Measurements from ENCODE around the gene KCNT2. TPM values are rescaled to one million over a fixed set of nuclear protein-coding genes. Genes with fewer than 3 reads are reported as not detected.

KCNT2 gene
- total and polyA plus RNA-seq, 4 donors, result 1.7 to 11.2 (median 6.8) TPM

- TF ChIP-seq, protein P1, sequence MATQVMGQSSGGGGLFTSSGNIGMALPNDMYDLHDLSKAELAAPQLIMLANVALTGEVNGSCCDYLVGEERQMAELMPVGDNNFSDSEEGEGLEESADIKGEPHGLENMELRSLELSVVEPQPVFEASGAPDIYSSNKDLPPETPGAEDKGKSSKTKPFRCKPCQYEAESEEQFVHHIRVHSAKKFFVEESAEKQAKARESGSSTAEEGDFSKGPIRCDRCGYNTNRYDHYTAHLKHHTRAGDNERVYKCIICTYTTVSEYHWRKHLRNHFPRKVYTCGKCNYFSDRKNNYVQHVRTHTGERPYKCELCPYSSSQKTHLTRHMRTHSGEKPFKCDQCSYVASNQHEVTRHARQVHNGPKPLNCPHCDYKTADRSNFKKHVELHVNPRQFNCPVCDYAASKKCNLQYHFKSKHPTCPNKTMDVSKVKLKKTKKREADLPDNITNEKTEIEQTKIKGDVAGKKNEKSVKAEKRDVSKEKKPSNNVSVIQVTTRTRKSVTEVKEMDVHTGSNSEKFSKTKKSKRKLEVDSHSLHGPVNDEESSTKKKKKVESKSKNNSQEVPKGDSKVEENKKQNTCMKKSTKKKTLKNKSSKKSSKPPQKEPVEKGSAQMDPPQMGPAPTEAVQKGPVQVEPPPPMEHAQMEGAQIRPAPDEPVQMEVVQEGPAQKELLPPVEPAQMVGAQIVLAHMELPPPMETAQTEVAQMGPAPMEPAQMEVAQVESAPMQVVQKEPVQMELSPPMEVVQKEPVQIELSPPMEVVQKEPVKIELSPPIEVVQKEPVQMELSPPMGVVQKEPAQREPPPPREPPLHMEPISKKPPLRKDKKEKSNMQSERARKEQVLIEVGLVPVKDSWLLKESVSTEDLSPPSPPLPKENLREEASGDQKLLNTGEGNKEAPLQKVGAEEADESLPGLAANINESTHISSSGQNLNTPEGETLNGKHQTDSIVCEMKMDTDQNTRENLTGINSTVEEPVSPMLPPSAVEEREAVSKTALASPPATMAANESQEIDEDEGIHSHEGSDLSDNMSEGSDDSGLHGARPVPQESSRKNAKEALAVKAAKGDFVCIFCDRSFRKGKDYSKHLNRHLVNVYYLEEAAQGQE (IDR thresholded peaks at IDR 0.05), result no peak
These were observed 119.7 kb downstream of the KCNT2 start (continued) for GRCh38 chr1:196488579-196488978.

DNA sequence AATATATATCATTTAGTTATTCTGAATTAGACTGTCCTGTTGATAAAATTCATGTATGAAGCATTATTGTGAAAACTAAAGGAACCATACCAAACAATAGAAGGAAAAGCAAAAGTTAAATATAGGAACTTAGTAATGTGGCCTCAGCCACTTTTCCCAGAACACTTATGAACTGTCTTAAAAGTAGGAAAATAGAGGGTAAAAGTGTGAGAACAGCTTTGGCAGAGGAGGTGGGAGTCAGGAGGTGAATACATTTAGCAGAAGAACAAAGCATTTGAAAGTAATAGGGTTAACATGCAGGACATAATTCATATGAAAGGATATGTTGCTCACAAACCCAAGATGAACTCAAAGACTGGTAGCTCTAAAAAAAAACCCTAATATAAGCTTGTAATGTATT is 121.9 kb downstream of the KCNT2 start:
- no peaks in the 10 kb centered on the region for H3K27me3 ChIP-seq (ENCODE audit: control insufficient read depth in 4 of 4, insufficient read depth in 4 of 4, low read length in 3 of 4)
- TF ChIP-seq RXRA (IDR thresholded peaks at IDR 0.05), result no peak
- no peak for TF ChIP-seq ZBTB33 (IDR thresholded peaks at IDR 0.05)
- no peak for TF ChIP-seq NR2F2 (IDR thresholded peaks at IDR 0.05)
- no peak for TF ChIP-seq YY1 (IDR thresholded peaks at IDR 0.05)
- TF ChIP-seq JUND (IDR thresholded peaks at IDR 0.05), result no peak
- TF ChIP-seq GABPA (IDR thresholded peaks at IDR 0.05 in 1 of 2, conservative IDR thresholded peaks at IDR 0.05 in 1 of 2), result no peak
- no peak for TF ChIP-seq HNF4G (IDR thresholded peaks at IDR 0.05)
- no peak for TF ChIP-seq CTCF (IDR thresholded peaks at IDR 0.05; ENCODE audit: low read depth, low read length, missing input control)
- TF ChIP-seq SP1 (IDR thresholded peaks at IDR 0.05), result no peak
- TF ChIP-seq HNF4A (conservative IDR thresholded peaks at IDR 0.05), result no peak
- TF ChIP-seq FOXA1 (IDR thresholded peaks at IDR 0.05), result no peak
- TF ChIP-seq, protein P2, sequence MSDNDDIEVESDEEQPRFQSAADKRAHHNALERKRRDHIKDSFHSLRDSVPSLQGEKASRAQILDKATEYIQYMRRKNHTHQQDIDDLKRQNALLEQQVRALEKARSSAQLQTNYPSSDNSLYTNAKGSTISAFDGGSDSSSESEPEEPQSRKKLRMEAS (IDR thresholded peaks at IDR 0.05), result no peak
- TF ChIP-seq EGR1 (IDR thresholded peaks at IDR 0.05; ENCODE audit: low read depth in 2 of 2), result no peak

DNA sequence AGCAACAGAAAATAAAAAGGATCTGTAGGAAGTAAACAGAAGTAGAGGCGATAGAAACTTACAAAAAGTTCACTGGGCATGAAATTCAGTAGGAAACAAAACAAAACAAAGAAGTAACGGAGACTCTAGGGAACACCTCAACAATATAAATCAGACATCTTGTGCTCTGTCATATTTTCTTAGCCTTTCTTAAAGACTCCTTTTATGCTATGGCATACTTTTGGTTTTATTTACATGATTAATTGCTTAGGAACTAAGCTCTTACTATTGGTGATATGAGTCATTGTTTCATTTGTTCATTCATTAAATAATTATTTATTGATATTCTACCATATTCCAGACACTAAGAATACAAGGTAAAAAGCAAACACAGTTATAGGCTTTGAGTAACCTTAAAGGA is 126.6 kb downstream of the KCNT2 start:
- TF ChIP-seq, protein P2 (IDR thresholded peaks at IDR 0.05), result no peak
- TF ChIP-seq TAF1 (conservative IDR thresholded peaks at IDR 0.05) (no peak), EGR1 (IDR thresholded peaks at IDR 0.05; ENCODE audit: low read depth in 2 of 2) (no peak), YY1 (IDR thresholded peaks at IDR 0.05) (no peak), SP1 (IDR thresholded peaks at IDR 0.05) (no peak)
- TF ChIP-seq, protein P1 (IDR thresholded peaks at IDR 0.05), result no peak
- 91% methylated on average over 2 of the region's 2 CpGs for WGBS
- no peak overlapping the region for H3K9ac ChIP-seq (ENCODE audit: low read depth in 1 of 2, low read length in 2 of 2)

More for the DNA sequence above, 121.9 kb downstream of the KCNT2 start:
- peaks cover 0 to 7% (median 3%) of the 10 kb centered on the region in 4 donors for H3K36me3 ChIP-seq (ENCODE audit: control insufficient read depth in 4 of 4, insufficient read depth in 3 of 4, low read depth in 1 of 4, low read length in 3 of 4)
- no peak overlapping the region for H3K4me3 ChIP-seq (ENCODE audit: low read depth in 1 of 3, low read length in 3 of 3)
- no peaks in the 10 kb centered on the region for H3K4me1 ChIP-seq (ENCODE audit: control insufficient read depth in 4 of 4, insufficient read depth in 4 of 4, low read length in 3 of 4)
- no peak overlapping the region for H3K9ac ChIP-seq (ENCODE audit: low read depth in 1 of 2, low read length in 2 of 2)
- no peak for DNase-seq (ENCODE audit: low spot score)
- no peaks in the 10 kb centered on the region for H3K9me3 ChIP-seq (ENCODE audit: control insufficient read depth in 4 of 4, low read length in 3 of 4)
- H3K27ac ChIP-seq (ENCODE audit: low read depth in 1 of 2, low read length in 2 of 2), result no peak overlapping the region

More for the DNA sequence above, 126.6 kb downstream of the KCNT2 start:
- no peak overlapping the region for H3K27ac ChIP-seq (ENCODE audit: low read depth in 1 of 2, low read length in 2 of 2)
- no peaks in the 10 kb centered on the region for H3K9me3 ChIP-seq (ENCODE audit: control insufficient read depth in 4 of 4, low read length in 3 of 4)
- H3K4me1 ChIP-seq (ENCODE audit: control insufficient read depth in 4 of 4, insufficient read depth in 4 of 4, low read length in 3 of 4), result no peaks in the 10 kb centered on the region
- H3K4me3 ChIP-seq (ENCODE audit: low read depth in 1 of 3, low read length in 3 of 3), result no peak overlapping the region
- DNase-seq (ENCODE audit: low spot score), result no peak
- no peaks in the 10 kb centered on the region for H3K27me3 ChIP-seq (ENCODE audit: control insufficient read depth in 4 of 4, insufficient read depth in 4 of 4, low read length in 3 of 4)
- peaks cover 0 to 8% (median 3%) of the 10 kb centered on the region in 4 donors for H3K36me3 ChIP-seq (ENCODE audit: control insufficient read depth in 4 of 4, insufficient read depth in 3 of 4, low read depth in 1 of 4, low read length in 3 of 4)

Data from liver (tissue), 9 donors.